ENCODE results near the gene ITGA8.

GRCh38 chr10:15489431-15489830 is 230.3 kb downstream of the ITGA8 start:
- TF ChIP-seq POLR2A (IDR thresholded peaks at IDR 0.05; ENCODE audit: low read length): no peak
- TF ChIP-seq GATA1 (IDR thresholded peaks at IDR 0.05; ENCODE audit: low read depth, low read length): no peak

All from erythroblast (primary cell).